NCI-H146 (cell line): Measurements from ENCODE around the gene PRDM10.
A peak's percentile ranks its signal among the peaks of the same experiment; 100 is the strongest.

Experiments used
- DNase-seq: peaks from one replicate; lab custom pipeline; 2025; lab: John Stamatoyannopoulos, UW

The PRDM10 gene

GRCh38 chr11:129945373-129945772 is 57.3 kb downstream of the PRDM10 start:
- DNase-seq = no peak

GRCh38 chr11:129944696-129945095 is 57.9 kb downstream of the PRDM10 start:
- DNase-seq = no peak

GRCh38 chr11:129943036-129943435 is 59.6 kb downstream of the PRDM10 start:
- DNase-seq = no peak

GRCh38 chr11:129939510-129939909 is 63.1 kb downstream of the PRDM10 start:
- DNase-seq = no peak

GRCh38 chr11:129938764-129939163 is 63.9 kb downstream of the PRDM10 start:
- DNase-seq = no peak

GRCh38 chr11:129937592-129938238 is 64.9 kb downstream of the PRDM10 start:
- peak; percentile 35 for DNase-seq

- DNase-seq = no peak
Observed at GRCh38 chr11:129935723-129936122, 66.9 kb downstream of the PRDM10 start.

- no peak for DNase-seq
Observed at GRCh38 chr11:129933891-129934290, 68.7 kb downstream of the PRDM10 start.

GRCh38 chr11:129933262-129933661 is 69.4 kb downstream of the PRDM10 start:
- DNase-seq = no peak

GRCh38 chr11:129932381-129933067 is 70.1 kb downstream of the PRDM10 start:
- no peak for DNase-seq

GRCh38 chr11:129930743-129931142 is 71.9 kb downstream of the PRDM10 start:
- no peak for DNase-seq

GRCh38 chr11:129930296-129930695 is 72.3 kb downstream of the PRDM10 start:
- DNase-seq = no peak

GRCh38 chr11:129929721-129930120 is 72.9 kb downstream of the PRDM10 start:
- no peak for DNase-seq

- DNase-seq = no peak
Observed at GRCh38 chr11:129928923-129929692, 73.5 kb downstream of the PRDM10 start.

- no peak for DNase-seq
Observed at GRCh38 chr11:129922674-129923073, 80.0 kb downstream of the PRDM10 start.

- DNase-seq = no peak
Observed at GRCh38 chr11:129918361-129918760, 84.3 kb downstream of the PRDM10 start.

GRCh38 chr11:129917231-129917630 is 85.4 kb downstream of the PRDM10 start:
- no peak for DNase-seq

GRCh38 chr11:129911298-129911697 is 91.3 kb downstream of the PRDM10 start:
- no peak for DNase-seq

- DNase-seq = no peak
Observed at GRCh38 chr11:129910360-129910759, 92.3 kb downstream of the PRDM10 start.

- no peak for DNase-seq
Observed at GRCh38 chr11:129905402-129905801, 97.2 kb downstream of the PRDM10 start.

- peak; percentile 12 for DNase-seq
Observed at GRCh38 chr11:129896062-129896461, 106.6 kb downstream of the PRDM10 start.

GRCh38 chr11:129895126-129896041 is 107.3 kb downstream of the PRDM10 start, which contains the start of gene NFRKB:
NFRKB (minus strand) TSS chr11:129895578; CDS start chr11:129892849, 2,729 bp downstream.
- DNase-seq = peak; percentile 82
